VCaP (cell line): ENCODE measurements around the gene KYNU.
"Not testable (repeated sequence)": the region's sequence is repeated elsewhere in the genome, so short reads cannot be mapped to it uniquely, and the experiment has no call there.

Experiments used
- H3K27ac ChIP-seq: fragments of 450-650 bp; 2 replicates; pipeline ENCODE4 v1.5.1; 2017
- TF ChIP-seq, protein P1 (sequence below): fragments of 450-650 bp; conservative IDR thresholded peaks from 2 replicates; pipeline ENCODE4 v1.5.1; 2017; ENCODE audit warnings: mild to moderate bottlenecking, moderate library complexity

Gene KYNU

DNA sequence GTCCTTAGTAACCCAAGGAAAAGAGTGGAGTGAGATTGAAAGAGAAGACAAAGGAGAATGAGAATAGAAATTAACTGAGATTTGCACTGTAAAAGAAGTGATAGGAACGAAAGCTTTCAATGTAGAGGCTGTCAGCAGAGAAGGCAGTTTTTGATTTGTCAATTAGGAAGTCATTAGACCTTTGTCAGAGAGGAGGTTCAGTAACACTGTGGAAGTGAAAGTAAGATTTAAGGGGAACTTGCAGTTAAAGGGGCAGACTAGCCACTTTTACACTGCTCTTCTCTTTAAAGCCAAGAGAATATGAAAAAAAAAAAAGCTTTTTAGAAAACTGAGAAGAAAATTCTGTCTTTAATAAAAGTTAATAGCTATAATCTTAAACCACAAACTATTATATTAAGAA lies 11.5 kb upstream of the KYNU start:
- H3K27ac ChIP-seq: no peak overlapping the region
- TF ChIP-seq, protein P1, sequence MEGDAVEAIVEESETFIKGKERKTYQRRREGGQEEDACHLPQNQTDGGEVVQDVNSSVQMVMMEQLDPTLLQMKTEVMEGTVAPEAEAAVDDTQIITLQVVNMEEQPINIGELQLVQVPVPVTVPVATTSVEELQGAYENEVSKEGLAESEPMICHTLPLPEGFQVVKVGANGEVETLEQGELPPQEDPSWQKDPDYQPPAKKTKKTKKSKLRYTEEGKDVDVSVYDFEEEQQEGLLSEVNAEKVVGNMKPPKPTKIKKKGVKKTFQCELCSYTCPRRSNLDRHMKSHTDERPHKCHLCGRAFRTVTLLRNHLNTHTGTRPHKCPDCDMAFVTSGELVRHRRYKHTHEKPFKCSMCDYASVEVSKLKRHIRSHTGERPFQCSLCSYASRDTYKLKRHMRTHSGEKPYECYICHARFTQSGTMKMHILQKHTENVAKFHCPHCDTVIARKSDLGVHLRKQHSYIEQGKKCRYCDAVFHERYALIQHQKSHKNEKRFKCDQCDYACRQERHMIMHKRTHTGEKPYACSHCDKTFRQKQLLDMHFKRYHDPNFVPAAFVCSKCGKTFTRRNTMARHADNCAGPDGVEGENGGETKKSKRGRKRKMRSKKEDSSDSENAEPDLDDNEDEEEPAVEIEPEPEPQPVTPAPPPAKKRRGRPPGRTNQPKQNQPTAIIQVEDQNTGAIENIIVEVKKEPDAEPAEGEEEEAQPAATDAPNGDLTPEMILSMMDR: no peak

DNA sequence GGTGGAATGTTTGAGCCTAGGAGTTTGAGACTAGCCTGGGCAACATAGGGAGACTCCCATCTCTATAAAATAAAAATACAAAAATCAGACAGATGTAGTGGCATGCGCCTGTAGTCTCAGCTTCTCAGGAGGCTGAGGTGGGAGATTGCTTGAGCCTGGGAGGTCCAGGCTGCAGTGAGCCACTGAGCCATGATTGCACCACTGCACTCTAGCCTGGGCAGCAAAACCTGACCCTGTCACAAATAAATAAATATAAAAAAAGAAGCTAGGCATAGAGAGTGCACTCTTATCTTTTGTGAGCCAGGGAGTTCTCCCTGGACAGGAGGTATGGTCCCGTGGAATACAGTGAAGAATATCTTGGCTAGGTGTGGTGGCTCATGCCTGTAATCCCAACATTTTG lies 11.0 kb upstream of the KYNU start:
- TF ChIP-seq, protein P1: no peak
- H3K27ac ChIP-seq: no peak overlapping the region

DNA sequence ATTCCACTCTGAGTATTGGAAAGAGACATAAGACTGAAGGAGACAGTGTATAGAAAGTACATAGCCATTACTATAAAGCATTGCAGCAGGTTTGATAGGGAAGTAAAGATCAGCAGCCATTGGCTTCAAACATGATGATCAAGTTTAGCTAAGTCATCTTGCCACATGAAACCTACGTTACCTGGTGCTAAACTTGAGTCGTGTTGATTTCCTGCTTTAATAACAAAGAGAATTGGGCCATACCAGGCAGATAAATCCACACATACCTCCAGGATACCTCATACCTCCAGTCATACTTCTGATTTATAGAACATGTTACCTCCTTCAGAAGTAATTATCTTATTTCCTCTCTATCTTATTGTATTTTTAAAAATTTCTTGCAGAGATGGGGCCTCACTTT lies 10.3 kb upstream of the KYNU start:
- H3K27ac ChIP-seq: no peak overlapping the region
- TF ChIP-seq, protein P1: no peak

DNA sequence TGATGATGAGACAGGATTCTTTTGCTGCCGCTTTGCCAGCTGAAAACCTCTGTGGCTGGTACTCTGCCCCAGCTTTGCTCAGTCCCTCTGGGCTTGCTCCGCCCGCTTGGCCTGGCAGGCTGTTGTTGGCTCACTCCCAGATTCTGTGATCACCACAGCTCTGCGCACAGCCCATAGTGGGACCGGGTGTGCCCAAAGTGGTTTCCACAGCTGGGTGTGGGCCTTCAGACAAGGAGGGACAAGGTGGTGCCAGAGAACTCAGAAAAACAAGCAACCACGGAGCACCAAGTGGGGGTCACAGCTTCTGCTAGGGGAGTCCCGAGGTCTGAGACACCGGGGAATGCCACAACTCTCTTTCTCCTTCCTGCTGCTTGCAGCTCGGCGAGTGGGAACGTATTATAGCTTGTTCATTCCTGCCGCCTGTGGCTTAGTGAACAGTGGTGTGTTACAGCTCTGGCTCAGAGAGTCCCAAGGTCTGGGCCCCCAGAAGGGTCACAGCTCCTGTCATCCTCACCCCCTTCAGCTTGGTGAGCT lies 9.2 kb upstream of the KYNU start:
- TF ChIP-seq, protein P1: no peak
- H3K27ac ChIP-seq: no peak overlapping the region

DNA sequence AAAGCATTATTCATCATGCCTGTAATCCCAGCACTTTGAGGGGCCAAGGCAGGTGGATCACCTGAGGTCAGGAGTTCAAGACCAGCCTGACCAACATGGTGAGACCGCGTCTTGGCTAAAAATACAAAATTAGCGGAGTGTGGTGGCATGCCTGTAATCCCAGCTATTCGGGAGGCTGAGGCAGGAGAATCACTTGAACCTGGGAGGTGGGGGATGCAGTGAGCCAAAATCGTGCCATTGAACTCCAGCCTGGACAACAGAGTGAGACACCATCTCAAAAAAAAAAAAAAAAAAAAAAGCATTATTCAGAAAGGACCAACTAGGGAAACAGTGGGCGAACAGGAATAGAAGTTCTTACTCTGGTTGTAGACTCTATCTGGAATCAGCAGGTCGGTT lies 8.4 kb upstream of the KYNU start:
- not testable (repeated sequence) for H3K27ac ChIP-seq

DNA sequence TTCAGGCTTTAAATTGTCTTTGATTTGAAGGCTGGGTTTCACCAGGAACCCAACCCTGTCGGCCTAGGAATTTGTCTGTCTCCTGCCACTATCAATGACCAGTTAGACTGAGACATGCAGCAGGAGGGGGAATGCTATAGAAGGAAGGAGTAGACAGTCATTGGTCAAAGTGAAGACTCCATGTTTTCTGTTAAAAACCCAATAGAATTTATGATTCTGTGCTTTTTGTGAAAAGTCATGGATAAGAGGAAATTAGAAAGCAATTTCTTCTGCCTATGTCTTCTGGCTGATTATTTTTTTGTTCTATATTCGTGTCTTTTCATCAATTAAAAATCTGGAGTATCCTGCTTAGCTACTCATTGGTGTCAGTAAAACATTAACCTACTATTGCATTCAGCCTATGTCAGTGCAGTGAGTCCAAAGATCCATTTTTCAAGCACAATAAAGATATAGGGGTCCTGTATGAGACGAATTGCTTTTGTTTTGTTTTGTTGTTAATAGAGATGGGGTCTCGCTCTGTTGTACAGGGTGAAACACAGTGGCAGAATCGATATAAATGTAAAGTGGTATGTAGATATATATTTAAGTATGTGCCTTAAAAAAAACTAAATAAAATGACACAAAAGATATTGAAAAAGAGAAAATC lies 7.9 kb upstream of the KYNU start:
- H3K27ac ChIP-seq: no peak overlapping the region
- TF ChIP-seq, protein P1: no peak

DNA sequence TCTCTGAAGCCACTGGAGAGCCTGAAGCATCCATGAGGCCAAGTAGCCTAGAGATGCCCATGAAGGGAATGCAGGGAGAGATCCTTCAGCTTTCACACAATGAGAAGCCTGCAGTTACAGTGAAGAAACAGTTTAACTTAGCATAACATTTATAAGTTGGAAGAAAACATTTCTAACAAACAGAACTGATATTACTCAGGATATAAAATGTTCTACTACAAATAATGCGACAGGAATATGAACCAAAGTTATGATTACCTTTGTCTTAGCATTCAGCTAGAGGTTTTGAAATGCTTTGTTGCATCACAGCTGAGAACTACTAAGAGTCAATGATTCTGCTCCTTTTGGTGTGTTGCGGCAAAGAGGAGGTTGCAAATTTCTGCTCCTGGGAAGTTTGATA lies 6.9 kb upstream of the KYNU start:
- no peak overlapping the region for H3K27ac ChIP-seq

DNA sequence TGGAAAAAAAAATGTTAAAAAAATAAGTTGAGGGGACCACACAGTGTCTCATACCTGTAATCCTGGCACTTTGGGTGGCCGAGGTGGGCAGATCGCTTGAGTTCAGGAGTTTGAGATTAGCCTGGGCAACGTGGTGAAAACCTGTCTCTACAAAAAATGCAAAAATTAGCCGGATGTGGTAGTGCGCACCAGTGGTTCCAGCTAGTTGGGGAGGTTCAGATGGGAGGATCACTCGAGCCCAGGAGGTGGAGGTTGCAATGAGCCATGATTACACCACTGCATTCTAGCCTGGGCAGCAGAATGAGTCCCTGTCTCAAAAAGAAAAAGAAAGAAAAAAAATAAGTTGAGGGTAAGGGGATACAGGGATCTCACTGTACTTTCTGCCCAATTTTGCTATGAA lies 6.1 kb upstream of the KYNU start:
- H3K27ac ChIP-seq: no peak overlapping the region
- TF ChIP-seq, protein P1: no peak

More for the DNA sequence above, 6.9 kb upstream of the KYNU start:
- TF ChIP-seq, protein P1: no peak
